Activated CD4-positive, alpha-beta T cell treated with anti-CD3 and anti-CD28 coated beads, Interleukin-2, amount 10 ng/mL, durations not matched to agents 24 days and 14 days (primary cell): ENCODE results near the gene PLSCR3. TPM values are rescaled to one million over a fixed set of nuclear protein-coding genes. Genes with fewer than 3 reads are reported as not detected.

Source experiments
- DNase-seq: peaks from one replicate; pipeline ENCODE4 v3.0.0; 2022
- H3K27ac Mint-ChIP-seq: one replicate; pipeline ENCODE4 v1.8.0; 2022; ENCODE audit warnings: mild to moderate bottlenecking, mixed read lengths
- H3K27me3 Mint-ChIP-seq: one replicate; pipeline ENCODE4 v1.8.0; 2022; ENCODE audit warnings: mixed read lengths
- H3K36me3 Mint-ChIP-seq: one replicate; pipeline ENCODE4 v1.8.0; 2022; ENCODE audit warnings: low read depth, mild to moderate bottlenecking, mixed read lengths
- H3K4me1 Mint-ChIP-seq: one replicate; pipeline ENCODE4 v1.8.0; 2021; ENCODE audit warnings: mixed read lengths
- H3K4me3 Mint-ChIP-seq: one replicate; pipeline ENCODE4 v1.8.0; 2022; ENCODE audit warnings: mild to moderate bottlenecking, moderate library complexity, mixed read lengths
- H3K9me3 Mint-ChIP-seq: one replicate; pipeline ENCODE4 v1.8.0; 2021; ENCODE audit warnings: mixed read lengths
- intact Hi-C: fragments of 100-400 bp; cut with micrococcal nuclease; formaldehyde crosslinking; loops from one replicate; pipeline ENCODE4 v1.15.1; 2023
- total RNA-seq: library from RNA; stranded (reverse); gene quantifications from 2 replicates; pipeline ENCODE4 v1.2.3, GENCODE V29; 2022

The PLSCR3 gene
- 75.5 and 79.8 TPM in 2 replicates for total RNA-seq

DNA sequence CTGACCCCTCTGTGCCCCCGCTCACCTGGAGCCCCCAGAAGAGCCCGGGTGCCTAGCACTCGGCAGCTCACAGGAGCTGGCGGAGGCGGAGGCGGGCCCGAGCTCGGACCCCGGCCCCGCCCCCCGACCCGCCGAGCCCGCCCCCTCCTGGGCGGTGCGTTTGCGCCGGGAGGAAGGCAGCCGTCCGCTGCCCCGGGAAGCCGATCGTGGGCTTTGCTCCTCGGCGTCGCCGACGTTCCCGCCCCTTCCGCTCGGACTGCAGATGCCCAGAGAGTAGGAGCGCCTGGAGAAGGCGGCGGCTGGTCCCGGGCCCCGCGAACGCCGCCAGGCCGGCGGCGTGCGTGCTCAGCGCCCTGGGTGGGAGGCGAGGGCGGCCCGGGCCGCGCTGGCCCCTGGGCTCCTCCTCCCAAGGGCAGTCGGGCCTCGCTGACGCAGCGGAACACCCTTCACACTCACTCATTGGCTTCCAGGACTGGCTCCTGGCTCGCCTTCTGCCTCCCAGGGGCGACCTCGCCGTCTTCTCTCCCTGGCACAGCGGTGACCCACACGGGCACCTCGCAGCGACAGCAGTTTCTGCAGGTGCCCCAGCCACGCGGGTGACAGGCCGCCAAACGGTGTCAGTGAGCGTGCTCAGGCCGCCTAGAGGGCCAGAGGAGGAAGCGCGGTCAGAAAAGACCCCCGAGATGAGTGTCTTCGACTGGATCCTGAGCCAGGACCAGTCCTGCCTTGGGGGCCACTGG is at the start of gene PLSCR3:
Gene PLSCR3 (minus strand): TSS at position 74 of the 740 bp plus-strand sequence. CDS start 415 bp downstream, outside the sequence.
- Mint-ChIP-seq H3K27me3 (no peaks in the 10 kb centered on the region), H3K4me3 (peak within 1 kb of the TSS; percentile 96), H3K27ac (peak within 1 kb of the TSS; percentile 95), H3K36me3 (peaks cover 15% of the 10 kb centered on the region), H3K4me1 (peaks cover 28% of the 10 kb centered on the region), H3K9me3 (no peaks in the 10 kb centered on the region)
- DNase-seq = peak; percentile 97
- intact Hi-C loops = loop anchor here (1.0 to 2.0 kb wide), 4 partner anchors 10 to 90 kb away; partner anchors contain the start of genes POLR2A, TMEM102 and TMEM256

DNA sequence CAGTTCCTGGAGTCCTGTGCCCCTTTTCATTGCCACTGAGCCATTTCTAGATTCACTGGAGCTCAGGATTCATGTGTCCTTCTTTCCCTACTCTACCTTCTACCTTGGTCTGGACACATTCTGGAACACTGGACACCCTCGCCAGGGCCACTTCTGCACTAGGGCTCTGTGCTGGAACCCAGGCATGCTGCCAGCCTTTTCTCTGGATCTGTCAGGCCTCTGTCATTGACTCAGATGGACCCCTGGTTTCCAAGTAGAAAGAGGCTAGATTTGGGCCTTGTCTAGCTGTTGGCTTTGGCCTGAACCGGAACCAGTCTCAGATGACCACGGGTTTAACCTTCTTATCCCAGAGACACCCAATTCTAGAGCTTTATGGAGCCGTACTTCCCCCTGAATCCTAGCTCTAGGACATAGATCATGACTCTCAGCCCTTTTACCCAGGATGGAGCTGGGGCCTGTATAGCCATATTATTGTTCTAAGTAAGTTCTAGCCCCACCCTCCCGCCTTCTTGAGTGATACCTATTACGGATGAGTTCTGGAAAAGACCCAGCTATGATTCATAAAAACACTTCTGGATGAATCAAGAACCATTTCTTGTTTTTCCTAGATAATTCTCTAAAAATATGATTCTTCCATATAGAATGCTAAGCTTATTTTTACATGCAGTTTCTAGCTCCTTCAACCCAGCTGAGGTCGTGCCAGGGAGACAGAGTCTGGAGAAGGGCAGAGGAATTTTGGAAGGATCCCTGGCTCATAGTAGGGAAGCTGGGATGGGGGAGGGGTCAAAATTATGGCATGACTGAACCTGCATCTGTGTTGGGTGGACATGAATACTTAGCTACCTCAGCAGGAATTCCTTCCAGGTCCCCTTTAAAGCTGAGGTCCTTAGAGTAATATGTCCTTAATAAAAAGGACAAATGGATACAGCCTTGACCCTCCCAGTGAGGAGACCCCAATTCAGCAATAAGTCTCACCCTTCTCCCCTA is 49.5 kb upstream of the PLSCR3 start:
- no peaks in the 10 kb centered on the region for H3K9me3 Mint-ChIP-seq
- peaks cover 37% of the 10 kb centered on the region for H3K36me3 Mint-ChIP-seq
- peaks cover 37% of the 10 kb centered on the region for H3K4me1 Mint-ChIP-seq
- H3K27me3 Mint-ChIP-seq = peaks cover 33% of the 10 kb centered on the region
- no peak overlapping the region for H3K4me3 Mint-ChIP-seq
- intact Hi-C loops = no loop called here
- no peak for DNase-seq
- H3K27ac Mint-ChIP-seq = peak overlapping the region; percentile 3

DNA sequence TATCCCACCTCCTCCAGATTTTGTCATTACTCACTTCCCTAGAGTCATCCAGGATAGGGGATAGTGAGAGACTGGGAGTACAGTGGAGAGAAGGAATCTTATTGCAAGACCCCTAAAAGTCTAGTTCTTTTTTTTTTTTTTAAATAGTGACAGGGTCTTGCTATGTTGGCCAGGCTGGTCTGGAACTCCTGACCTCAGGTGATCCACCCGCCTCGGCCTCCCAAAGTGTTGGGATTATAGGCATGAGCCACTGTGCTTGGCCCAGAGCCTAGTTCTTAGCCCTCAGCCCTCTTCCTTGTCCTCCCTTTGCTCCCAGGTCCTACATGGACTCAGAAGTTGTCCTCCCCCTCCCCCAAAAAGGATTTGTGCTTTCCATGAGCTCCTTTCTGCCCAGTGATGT is 47.8 kb upstream of the PLSCR3 start:
- peaks cover 28% of the 10 kb centered on the region for H3K27me3 Mint-ChIP-seq
- H3K36me3 Mint-ChIP-seq = peaks cover 39% of the 10 kb centered on the region

DNA sequence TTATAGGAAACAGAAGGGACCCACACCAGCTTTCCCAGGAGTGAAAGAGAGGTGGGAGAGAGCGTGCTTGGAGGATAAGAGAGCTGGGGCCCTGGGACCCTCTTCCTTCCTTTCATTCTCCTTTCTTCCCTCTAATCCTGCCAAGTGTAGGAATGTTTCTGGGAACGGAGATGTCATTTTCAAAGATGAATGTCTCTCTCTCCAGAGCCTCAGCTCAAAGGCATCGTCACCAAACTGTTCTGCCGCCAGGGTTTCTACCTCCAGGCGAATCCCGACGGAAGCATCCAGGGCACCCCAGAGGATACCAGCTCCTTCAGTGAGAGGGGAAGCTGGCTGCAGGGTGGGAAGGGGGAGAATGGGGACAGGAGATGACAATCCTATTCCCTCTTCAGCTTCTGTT is 46.9 kb upstream of the PLSCR3 start:
- Mint-ChIP-seq H3K27ac (no peak overlapping the region), H3K36me3 (peaks cover 38% of the 10 kb centered on the region), H3K9me3 (no peaks in the 10 kb centered on the region), H3K4me1 (peaks cover 45% of the 10 kb centered on the region), H3K4me3 (peak overlapping the region; percentile 90), H3K27me3 (peaks cover 25% of the 10 kb centered on the region)
- no peak for DNase-seq
- intact Hi-C loops = no loop called here

More for the DNA sequence above, 47.8 kb upstream of the PLSCR3 start:
- no peak for DNase-seq
- peaks cover 43% of the 10 kb centered on the region for H3K4me1 Mint-ChIP-seq
- H3K4me3 Mint-ChIP-seq = peak overlapping the region; percentile 48
- H3K27ac Mint-ChIP-seq = no peak overlapping the region
- H3K9me3 Mint-ChIP-seq = no peaks in the 10 kb centered on the region
- intact Hi-C loops = no loop called here

DNA sequence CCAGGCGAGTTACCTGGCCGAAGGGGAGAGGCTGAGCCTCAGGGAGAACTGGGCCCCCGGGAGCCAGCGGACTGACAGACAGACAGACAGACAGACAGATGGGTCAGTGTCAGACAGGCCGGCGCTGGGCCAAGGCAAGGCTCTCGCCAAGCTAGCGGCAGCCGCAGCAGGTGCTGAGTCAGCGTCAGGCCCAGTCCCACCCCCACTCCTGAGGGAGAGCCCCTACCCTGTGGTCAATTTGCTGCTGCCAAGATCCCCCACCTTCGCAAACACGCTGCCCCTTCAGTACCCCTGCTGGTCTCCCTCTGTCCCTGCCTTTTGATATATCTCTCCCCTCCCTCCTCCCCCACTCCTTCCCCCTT is 46.5 kb upstream of the PLSCR3 start:
- Mint-ChIP-seq H3K9me3 (no peaks in the 10 kb centered on the region), H3K36me3 (peaks cover 38% of the 10 kb centered on the region), H3K27ac (no peak overlapping the region), H3K27me3 (peaks cover 23% of the 10 kb centered on the region), H3K4me3 (peak overlapping the region; percentile 90), H3K4me1 (peaks cover 46% of the 10 kb centered on the region)
- DNase-seq = peak; percentile 68
- intact Hi-C loops = no loop called here

DNA sequence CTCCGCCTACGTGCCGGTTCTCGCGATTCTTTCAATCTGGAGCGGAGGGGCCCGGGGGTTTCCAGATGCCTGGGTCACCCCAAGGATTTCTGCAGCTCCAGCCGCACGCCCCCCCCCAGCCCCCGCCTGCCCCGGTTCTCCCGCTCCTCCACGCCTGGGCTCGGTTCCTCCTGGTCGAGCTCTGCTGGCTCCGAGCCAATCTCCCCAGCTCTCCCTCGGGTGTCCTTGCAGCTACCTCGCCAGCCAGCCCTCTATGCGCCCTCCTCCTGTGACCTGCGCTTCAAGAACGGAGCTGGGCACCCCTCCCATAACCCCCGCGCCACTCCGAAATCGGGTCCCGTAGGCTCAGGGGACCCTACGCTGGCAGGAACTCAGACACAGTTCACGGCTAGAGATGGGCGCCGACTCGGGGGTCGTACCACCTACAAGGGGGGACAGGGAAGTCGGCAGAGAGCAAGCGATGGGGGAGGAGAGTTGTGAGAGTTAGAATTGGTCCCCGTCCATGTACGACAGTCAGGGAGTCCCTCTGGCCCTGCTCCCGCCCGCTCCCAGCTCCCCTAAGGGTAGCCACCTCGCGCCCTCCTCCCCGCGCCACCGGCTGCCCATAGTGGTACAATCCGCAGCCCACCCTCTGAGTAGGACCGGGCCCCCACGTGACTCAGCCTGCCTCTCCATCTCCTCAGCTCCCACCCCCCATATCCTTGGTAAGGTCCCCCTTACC is 45.9 kb upstream of the PLSCR3 start:
- Mint-ChIP-seq H3K27me3 (peaks cover 18% of the 10 kb centered on the region), H3K4me3 (peak overlapping the region; percentile 90), H3K9me3 (no peaks in the 10 kb centered on the region), H3K36me3 (peaks cover 34% of the 10 kb centered on the region), H3K27ac (peak overlapping the region; percentile 81), H3K4me1 (peaks cover 44% of the 10 kb centered on the region)
- DNase-seq = peak; percentile 86
- intact Hi-C loops = no loop called here

DNA sequence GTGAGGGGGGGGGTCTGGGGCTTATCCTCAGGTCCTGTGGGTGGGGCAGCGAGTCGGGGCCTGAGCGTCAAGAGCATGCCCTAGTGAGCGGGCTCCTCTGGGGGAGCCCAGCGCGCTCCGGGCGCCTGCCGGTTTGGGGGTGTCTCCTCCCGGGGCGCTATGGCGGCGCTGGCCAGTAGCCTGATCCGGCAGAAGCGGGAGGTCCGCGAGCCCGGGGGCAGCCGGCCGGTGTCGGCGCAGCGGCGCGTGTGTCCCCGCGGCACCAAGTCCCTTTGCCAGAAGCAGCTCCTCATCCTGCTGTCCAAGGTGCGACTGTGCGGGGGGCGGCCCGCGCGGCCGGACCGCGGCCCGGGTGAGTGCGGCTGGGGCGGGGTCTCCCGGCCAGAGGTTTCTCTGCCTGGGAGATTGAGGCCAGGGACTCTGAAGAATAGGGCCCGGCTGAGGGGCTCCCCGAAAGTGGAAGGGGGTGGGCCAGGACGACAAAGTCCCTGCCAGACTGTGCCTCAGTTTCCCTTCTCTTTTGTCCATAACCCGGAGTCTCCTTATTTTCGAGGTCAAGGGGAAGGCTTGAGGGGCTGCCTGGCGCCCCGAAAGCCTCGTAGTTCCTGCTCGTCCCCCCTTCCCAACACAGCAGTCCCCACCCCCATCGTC is 45.3 kb upstream of the PLSCR3 start, which contains the start of gene FGF11:
Gene FGF11 (plus strand): TSS at position 51 of the 651 bp plus-strand sequence. CDS start 109 bp downstream, at position 160.
- H3K4me3 Mint-ChIP-seq = peak within 1 kb of the TSS; percentile 90
- H3K36me3 Mint-ChIP-seq = peaks cover 34% of the 10 kb centered on the region
- peaks cover 16% of the 10 kb centered on the region for H3K27me3 Mint-ChIP-seq
- no peaks in the 10 kb centered on the region for H3K9me3 Mint-ChIP-seq
- H3K4me1 Mint-ChIP-seq = peaks cover 44% of the 10 kb centered on the region
- peak within 1 kb of the TSS; percentile 81 for H3K27ac Mint-ChIP-seq
- peak; percentile 76 for DNase-seq
- intact Hi-C loops = loop anchor here (5.0 kb wide), 2 partner anchors 222 to 403 kb away; partner anchors contain the start of genes ACADVL and DLG4

DNA sequence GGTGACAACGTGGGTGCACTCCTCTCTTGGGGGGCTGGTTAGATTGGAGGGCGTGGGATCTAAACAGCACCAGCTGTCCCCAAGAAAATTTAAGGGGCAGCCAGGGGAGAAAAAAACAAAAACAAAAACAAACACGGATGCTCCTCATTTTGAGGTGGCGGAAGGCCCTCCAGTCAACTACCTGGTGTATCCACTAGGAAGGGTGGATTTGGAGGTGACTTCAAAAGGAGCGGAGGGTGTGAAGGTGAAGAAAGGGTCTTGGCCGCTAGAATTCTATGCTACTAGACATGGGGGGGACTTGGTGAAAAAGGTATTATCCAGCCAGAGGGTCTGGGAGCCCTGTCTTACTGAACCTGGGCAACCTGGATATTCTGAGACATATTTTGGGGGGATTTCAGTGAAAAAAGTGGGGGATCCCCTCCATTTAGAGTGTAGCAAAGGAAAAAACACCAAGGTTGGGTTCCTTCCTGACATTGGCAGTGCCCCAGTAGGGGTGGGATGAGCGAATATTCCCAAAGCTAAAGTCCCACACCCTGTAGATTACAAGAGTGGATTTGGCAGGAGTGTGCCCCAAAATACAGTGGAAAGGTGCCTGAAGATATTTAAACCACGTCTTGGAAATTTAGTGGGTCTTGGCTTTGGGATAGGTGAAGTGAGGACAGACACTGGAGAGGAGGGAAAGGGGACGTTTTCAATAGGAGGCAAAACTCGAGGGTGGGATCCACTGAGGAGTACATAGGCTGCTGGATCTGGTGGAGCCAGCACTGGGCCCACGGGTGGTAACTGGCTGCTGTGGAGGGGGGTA is 44.5 kb upstream of the PLSCR3 start:
- no peak for DNase-seq
- peaks cover 14% of the 10 kb centered on the region for H3K27me3 Mint-ChIP-seq
- intact Hi-C loops = loop anchor here (5.0 kb wide), 2 partner anchors 222 to 403 kb away; partner anchors contain the start of genes ACADVL and DLG4
- peaks cover 31% of the 10 kb centered on the region for H3K36me3 Mint-ChIP-seq
- no peaks in the 10 kb centered on the region for H3K9me3 Mint-ChIP-seq
- H3K4me3 Mint-ChIP-seq = peak overlapping the region; percentile 90
- peak overlapping the region; percentile 74 for H3K27ac Mint-ChIP-seq
- H3K4me1 Mint-ChIP-seq = peaks cover 43% of the 10 kb centered on the region

DNA sequence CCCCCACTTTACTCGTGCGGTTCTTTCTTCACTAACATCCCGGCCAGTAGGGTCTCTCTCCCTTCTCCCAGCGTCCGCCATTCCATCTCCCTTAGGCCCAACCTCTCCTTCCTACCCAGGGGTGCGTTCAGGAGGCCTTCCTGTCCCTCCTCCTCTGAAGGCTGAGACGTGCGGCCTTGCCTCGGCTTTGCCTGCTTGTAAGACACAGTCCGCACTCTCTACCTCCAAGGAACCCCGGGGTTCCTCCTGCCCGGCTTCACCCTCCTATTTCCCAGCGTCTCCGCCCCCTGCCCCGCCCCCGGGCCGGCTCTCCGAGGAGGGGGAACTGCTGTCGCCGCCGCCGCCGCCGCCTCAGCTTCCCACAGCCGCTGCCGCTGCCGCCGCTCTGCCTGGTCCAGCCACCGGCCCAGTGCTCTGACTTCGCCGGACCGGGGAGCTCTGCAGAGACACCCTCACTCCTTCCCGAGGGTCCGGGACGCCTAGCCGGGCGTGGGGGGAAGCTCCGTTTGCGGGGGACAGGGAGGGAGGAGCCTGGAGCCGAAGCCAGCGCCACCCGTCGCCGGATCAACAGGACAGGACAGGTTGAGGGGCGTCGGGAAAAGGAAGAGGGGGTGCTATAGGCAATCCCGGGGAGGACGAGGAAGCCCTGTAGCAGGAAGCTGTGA is 43.8 kb upstream of the PLSCR3 start:
- peak overlapping the region; percentile 74 for H3K27ac Mint-ChIP-seq
- peaks cover 12% of the 10 kb centered on the region for H3K27me3 Mint-ChIP-seq
- intact Hi-C loops = loop anchor here (2.0 to 5.0 kb wide), 3 partner anchors 221 to 404 kb away; partner anchors contain the start of genes ACADVL, DLG4 and SLC16A11
- H3K36me3 Mint-ChIP-seq = peaks cover 26% of the 10 kb centered on the region
- H3K4me3 Mint-ChIP-seq = peak overlapping the region; percentile 90
- DNase-seq = peak; percentile 93
- no peaks in the 10 kb centered on the region for H3K9me3 Mint-ChIP-seq
- H3K4me1 Mint-ChIP-seq = peaks cover 43% of the 10 kb centered on the region

DNA sequence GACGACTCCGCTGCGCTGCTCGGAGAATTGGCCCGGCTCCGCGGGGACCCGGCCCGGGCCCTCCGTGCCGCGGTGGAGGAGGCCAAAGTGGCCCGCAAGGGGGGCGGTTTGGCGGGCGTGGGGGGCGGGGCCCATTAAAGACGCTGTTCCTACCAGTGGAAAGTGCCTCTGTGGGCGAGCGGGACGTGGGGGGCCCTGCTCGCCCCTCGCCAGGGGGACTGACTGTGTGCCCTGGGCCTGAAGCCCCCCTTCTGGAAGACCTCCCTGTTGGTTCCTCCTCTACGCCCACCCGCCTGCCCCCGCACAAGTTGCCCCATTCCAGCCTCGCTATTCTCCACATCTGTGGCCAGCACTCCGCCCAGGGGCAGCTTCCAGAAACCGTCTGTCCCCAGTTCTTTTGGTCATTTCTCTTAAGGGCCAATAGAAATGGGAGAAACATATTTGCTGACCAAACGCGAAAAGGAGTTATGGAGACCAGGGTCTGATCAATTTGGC is 43.1 kb upstream of the PLSCR3 start:
- H3K4me3 Mint-ChIP-seq = peak overlapping the region; percentile 93
- DNase-seq = no peak

DNA sequence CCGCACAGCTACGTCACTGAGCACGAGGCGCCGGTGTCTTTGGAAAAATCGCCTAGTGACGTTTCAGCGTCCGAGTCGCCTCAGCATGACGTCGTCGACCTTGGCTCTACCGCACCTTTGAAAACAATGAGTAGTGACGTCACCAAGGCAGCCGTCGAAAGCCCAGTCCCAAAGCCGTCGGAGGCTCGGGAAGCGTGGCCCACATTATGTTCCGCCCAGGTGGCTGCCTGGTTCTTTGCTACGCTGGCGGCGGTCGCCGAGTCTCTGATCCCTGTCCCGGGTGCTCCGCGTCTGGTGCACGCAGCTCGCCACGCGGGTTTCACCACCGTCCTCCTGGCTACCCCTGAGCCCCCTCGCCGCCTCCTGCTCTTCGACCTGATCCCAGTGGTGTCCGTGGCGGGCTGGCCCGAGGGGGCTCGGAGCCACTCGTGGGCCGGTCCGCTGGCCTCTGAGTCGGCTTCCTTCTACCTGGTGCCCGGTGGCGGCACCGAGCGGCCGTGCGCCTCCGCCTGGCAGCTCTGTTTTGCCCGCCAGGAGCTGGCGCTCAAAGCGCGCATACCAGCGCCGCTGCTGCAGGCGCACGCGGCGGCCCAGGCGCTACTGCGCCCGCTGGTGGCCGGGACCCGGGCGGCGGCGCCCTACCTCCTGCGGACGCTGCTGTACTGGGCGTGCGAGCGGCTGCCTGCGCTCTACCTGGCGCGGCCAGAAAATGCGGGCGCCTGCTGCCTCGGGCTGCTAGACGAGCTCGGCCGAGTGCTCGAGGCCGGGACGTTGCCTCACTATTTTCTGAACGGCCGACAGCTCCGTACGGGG is 42.4 kb upstream of the PLSCR3 start:
- peaks cover 9% of the 10 kb centered on the region for H3K27me3 Mint-ChIP-seq
- intact Hi-C loops = loop anchor here (1.0 to 5.0 kb wide), 5 partner anchors 125 to 406 kb away; partner anchors contain the start of genes ACADVL, DLG4, SENP3 and SLC16A11
- H3K27ac Mint-ChIP-seq = peak overlapping the region; percentile 98

More for the DNA sequence above, 43.1 kb upstream of the PLSCR3 start:
- Mint-ChIP-seq H3K27ac (peak overlapping the region; percentile 74), H3K27me3 (peaks cover 12% of the 10 kb centered on the region), H3K36me3 (peaks cover 22% of the 10 kb centered on the region), H3K9me3 (no peaks in the 10 kb centered on the region), H3K4me1 (peaks cover 43% of the 10 kb centered on the region)
- intact Hi-C loops = loop anchor here (2.0 to 5.0 kb wide), 3 partner anchors 220 to 405 kb away; partner anchors contain the start of genes ACADVL, DLG4 and SLC16A11

More for the DNA sequence above, 42.4 kb upstream of the PLSCR3 start:
- no peaks in the 10 kb centered on the region for H3K9me3 Mint-ChIP-seq
- H3K4me1 Mint-ChIP-seq = peaks cover 41% of the 10 kb centered on the region
- peaks cover 18% of the 10 kb centered on the region for H3K36me3 Mint-ChIP-seq
- H3K4me3 Mint-ChIP-seq = peak overlapping the region; percentile 93
- peak; percentile 95 for DNase-seq
